Bronchus fibroblast of lung (primary cell): ENCODE data around the gene SETBP1. TPM values are rescaled to one million over a fixed set of nuclear protein-coding genes. Genes with fewer than 3 reads are reported as not detected.

Experiments
- total RNA-seq: library from RNA; depleted of rRNA; stranded (reverse); fragments of >200 nt; gene quantifications from 2 replicates; pipeline ENCODE4 v1.2.3, GENCODE V29; 2015

SETBP1 gene
- 0.67 and 0.74 TPM in 2 replicates for total RNA-seq

GRCh38 chr18:44680273-44681075, at the start of gene SETBP1:
Gene SETBP1, plus strand, starts transcription at chr18:44680888. Its CDS starts 20,459 bp downstream, at chr18:44701347.

